Activated gamma-delta T cell treated with Interleukin-2 at 50 U/mL for 16 hours (primary cell): ENCODE data around the gene EIF2B4.
"Not testable (repeated sequence)": the region's sequence is repeated elsewhere in the genome, so short reads cannot be mapped to it uniquely, and the experiment has no call there.

Source experiments
- DNase-seq: peaks from one replicate; pipeline ENCODE4 v3.0.0-alpha.2; 2020

Gene EIF2B4

DNA sequence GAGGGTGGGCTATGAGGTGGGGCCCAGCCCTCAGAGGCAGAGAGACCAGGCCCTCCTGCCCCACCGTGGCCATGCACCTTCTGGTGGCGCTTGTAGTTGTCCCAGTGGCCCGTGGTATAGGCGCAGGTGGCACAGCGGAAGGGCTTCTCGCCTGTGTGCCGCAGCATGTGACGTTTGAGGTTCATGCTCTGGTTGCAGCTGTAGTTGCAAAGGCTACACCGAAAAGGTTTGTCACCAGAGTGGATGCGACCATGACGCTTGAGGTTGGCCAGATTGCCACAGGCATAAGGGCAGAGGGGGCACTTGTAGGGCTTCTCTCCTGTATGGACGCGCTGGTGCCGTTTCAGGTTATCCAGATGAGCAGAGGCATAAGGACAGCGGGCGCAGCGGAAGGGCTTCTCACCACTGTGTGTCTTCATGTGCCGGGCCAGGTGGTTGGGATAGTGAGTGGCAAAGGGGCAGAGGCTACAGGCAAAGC lies 7.5 kb upstream of the EIF2B4 start:
- DNase-seq, result no peak

DNA sequence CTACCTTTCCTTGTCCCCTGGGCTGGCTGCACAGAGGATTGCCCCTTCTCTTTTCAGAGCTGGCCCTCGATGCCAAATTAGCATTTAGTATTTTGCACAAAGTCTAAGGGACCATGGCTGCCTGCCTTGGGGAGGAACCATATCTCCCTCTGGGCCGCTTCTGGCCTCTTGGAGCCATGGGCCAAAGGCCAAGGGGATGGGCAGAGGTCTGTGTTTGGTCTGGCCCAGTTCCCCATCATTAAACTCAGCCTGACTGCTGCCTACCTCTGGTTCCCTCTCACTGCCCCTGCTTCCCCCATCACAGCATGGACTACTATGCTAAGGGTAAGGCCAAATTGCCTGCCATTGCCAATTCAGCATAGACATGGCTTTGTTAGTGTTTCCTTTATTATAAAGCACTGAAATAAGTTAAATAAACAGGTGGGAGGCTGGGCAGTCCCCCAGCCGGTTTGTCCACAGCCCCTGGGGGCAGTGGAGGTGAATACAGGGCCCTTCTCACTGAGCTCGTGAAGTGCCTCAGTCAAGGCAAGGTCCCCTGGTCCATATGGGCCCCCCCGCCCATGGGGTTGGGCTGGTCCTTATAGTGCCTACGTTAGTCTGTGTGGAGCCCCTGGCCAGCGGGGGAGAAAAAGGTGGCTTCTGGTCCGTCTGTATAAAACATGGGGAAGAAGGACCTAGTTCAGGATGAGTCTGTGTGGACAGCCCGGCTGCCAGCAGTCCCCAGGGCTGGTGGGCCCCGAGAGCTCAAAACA lies 6.9 kb upstream of the EIF2B4 start:
- DNase-seq, result no peak

DNA sequence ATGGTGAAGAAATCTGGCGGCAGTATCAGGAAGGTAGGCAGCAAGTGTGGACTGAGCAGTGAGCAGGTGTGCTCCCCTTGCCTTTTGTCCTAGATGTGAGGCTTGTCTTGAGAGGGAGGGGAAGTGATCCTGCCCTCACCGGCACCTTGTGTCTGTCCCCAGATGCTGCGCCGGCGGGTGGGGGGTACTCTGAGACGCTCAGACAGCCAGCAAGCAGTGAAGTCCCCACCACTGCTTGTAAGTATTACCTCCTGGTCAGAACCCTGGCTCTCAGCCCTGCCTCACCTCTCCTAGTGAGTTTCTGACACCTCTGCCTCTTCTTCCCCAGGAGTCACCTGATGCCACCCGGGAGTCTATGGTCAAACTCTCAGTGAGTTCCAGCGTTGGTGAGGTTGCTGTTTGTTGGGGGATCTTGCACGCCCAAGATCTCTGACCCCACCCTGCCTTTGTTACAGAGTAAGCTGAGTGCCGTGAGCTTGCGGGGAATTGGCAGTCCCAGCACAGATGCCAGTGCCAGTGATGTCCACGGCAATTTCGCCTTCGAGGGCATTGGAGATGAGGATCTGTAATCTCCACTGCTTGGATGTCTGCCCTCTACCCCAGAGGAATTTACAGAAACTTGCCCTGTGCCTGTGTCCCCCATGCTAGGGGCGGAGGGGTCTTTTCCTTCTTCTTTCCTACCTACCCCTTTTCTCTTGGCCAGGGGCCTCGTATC lies 6.2 kb upstream of the EIF2B4 start:
- no peak for DNase-seq

DNA sequence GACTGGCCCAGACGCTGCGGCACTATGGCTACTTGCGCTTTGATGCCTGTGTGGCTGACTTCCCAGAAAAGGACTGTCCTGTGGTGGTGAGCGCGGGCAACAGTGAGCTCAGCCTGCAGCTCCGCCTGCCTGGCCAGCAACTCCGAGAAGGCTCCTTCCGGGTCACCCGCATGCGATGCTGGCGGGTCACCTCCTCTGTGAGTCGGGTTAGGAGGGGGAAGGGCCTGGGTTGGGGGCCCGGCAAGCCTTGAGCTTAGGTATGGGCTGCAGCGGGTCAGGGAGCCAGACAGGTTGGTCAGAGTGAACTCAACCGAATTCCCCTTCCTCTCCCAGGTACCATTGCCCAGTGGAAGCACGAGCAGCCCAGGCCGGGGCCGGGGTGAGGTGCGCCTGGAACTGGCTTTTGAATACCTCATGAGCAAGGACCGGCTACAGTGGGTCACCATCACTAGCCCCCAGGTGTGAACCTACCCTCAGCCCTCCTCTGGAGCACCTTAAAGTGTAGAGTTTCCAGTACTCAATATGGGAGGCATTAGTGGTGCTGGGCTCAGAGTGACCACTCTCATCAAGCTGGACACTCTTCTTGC lies 5.5 kb upstream of the EIF2B4 start:
- no peak for DNase-seq

DNA sequence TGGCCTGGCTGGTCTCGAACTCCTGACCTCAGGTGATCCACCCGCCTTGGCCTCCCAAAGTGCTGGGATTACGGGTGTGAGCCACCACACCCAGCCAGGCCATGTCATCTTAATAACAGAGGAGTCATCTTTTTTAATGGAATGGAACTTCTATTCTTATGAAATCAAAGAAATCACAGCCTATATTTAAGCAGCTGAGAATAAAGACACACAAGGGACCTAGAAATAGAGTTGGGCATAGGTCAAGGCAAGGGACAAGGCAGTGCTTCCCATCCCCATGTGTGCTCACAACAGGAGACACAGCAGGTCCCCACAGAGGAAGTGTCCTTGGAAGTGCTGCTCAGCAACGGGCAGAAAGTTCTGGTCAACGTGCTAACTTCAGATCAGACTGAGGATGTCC lies 3.4 kb upstream of the EIF2B4 start:
- no peak for DNase-seq

DNA sequence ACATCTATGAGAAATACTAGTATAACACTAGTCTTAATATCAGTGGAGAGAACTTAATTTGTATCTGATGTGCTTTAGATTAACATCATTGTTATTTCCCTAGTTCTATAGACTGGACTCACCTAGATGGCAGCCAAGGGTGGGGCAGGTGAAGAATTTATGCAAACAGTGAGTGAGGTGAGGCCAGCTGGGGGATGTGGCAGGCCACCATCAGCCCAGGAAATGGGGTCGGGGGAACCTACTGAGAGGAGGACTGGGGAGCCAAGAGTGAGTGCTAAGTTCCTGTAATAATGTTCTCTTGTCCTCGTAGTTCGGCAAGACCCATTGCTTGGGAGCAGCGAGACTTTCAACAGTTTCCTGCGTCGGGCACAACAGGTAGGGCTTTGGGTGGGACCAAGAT lies 2.8 kb upstream of the EIF2B4 start:
- no peak for DNase-seq

DNA sequence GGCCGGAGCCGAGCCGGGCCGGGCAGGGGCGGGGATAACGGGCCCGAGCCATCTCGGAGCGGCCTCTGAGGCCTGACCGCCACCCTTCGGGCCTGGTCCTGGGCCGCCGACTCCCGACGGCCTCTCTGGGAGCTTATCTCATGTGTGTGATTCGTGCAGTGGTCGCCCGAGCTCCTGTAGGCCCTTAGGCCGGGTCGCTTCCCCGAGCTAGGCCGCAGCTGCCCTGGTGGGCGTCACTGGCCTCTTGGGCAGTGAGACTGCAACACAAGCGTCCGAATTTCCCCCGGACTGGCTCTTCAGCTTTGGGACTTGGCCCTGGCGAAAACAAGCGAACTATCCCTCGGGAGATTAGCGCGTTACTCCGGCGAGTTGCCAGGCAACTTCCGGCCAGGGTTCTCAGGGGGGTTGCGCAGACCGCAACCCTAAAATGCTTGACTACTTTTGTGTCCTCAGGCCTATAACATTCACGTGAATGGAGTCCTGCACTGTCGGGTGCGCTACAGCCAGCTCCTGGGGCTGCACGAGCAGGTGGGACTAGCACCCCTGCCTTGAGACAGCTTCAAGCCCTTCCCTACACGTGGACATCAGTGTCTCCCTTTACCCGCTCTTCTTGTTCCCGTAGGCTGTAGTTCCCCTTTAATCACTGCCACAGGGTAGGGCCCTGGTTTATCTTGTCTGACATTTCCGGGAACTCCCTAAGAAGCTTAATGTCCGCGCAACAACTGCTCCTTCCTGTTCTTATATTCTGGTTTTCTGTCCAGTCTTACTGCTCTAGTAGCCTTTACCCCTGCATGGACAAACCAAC lies 880 bp upstream of the EIF2B4 start:
- no peak for DNase-seq

DNA sequence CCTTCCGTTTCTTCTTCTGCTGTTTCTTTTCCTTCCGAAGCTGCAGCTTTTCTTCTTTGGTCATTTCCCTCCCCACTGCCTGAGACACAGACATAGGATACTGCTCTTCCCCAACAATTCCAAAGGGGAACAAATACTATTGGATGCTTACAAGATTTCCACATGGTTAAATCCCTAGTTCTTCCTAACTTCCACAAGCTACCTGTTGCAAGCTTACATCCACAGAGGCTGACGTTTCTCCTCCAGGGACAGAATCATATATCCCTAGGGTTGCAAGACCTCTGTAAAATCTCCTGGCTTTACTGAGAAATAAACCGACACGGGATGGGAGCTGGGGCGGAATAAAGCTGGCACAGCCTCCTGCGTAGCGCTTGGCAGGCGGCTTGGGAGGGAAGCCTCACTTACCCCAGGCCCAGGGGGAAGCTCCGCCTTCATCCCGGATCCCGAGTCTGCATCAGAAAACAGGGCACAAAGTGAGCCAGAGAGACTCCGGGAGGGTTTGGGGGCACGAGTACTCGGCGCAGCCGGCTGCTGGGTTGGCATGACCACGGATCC lies 590 bp downstream of the EIF2B4 start:
- DNase-seq, result no peak

DNA sequence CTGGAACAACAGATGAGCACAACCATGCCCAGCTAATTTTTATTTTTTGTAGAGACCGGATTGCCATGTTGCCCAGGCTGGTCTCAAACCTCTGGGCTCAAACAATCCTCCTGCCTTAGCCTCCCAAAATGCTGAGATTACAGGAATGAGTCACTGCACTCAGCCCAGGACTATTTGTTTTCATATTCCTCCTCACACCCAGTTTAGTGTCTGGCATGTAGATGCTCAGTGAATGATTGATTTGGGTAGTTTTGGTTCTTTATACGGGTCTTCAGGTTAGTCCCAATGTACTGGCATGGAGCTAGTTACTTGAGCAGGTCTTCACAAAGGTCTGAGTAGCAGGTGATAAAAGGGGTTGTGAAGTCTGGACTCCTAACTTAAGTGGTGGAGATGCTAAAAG lies 6.2 kb downstream of the EIF2B4 start:
- no peak for DNase-seq

DNA sequence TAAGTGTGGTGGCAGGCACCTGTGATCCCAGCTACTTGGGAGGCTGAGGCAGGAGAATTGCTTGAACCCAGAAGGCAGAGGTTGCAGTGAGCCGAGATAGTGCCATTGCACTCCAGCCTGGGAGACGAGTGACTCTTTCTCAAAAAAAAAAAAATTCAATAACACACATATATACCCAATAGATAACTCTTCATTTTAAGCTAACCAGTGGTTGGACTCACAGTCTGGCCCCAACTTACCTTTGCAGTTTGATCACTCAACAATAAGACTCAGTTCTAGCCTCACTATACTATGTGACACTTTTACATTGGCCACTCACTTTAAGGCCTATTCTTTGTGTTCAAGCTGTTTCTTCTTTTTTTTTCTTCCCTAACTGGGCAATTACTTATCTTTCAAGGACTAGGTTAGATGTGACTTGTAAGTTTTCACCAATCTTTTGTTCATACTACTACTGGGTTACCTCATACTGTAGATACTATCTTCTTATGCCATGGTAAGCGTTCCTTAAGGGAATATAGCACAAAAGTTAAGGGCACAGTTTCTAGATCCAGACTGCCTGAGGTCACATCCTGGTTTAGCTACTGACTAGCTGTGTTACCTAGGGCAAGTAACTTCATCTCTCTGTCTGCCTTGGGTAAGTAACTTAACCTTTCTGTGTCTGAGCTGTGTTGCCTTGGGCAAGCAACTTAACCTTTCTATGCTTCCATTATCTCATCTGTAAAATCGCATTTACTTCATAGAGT lies 7.3 kb downstream of the EIF2B4 start:
- no peak for DNase-seq

DNA sequence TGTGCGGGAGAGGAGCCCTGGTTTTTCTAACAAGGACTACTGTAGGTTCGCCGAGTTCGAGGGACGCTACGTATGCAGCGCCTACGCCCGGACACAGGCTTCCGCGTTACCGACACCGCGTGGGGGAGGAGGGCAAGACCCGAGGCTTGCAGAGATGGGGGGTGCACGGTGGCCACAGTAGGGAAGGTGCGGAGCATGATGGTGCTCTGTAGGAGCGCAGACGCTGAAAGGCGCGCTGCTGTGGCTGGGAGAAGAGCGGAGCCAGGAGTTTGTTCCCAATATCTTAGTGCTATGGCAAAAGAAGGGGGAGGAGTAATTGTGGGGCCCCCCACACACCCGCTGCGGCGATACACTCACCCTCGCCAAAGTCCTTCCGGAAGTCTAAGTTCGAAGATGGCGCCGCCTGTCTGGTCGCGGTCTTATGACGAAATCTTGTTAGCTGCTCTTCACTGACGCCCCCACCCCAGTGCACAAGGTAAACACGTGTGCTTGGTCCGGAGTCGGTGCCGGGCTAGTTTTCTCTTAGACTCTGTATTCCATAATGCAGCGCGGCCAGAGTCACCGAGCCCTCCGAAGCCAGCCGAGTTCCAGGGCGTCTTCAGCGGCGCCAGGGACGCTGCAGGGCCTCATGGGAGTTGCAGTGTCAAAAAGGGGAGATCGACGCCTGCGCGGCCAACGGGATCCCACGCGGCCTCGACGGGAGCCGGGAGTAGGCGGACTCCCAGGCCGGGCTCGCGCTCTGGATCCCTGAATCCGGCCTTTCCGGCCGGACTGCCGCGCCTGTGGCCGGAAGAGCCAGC lies 13.6 kb downstream of the EIF2B4 start, which contains the start of gene GTF3C2:
TSS of gene GTF3C2 (minus strand) at position 383 of the 800 bp plus-strand sequence. CDS start 13,210 bp downstream, outside the sequence.
- peak; percentile 90 for DNase-seq

DNA sequence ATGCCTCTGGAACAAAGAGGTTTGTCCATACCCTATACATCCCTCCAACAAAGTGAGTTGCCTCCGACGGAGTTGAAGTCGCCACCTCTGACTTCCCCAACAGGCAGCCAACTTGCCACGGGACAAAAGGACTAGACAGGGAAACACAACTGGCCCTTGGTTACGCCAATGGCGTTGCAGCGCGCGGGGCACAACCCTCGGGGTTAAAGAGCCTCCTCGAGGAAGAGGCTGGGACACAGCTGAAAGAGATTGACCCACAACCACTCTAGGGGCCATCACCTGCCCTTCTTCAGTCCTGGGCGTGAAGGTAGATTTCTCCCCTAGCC lies 14.1 kb downstream of the EIF2B4 start:
- no peak for DNase-seq

DNA sequence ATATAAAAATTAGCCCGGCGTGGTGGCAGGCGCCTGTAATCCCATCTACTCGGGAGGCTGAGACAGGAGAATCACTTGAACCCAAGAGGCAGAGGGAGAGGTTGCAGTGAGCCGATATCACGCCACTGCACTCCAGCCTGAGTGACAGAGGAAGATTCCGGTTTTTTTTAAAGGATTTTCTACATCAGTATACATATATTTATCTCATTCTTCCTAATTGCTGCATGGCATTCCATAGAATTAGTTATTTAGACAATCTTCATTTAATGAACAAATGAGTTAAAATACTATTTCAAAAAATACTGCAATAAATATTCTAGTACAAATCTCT lies 15.6 kb downstream of the EIF2B4 start:
- DNase-seq, result no peak

DNA sequence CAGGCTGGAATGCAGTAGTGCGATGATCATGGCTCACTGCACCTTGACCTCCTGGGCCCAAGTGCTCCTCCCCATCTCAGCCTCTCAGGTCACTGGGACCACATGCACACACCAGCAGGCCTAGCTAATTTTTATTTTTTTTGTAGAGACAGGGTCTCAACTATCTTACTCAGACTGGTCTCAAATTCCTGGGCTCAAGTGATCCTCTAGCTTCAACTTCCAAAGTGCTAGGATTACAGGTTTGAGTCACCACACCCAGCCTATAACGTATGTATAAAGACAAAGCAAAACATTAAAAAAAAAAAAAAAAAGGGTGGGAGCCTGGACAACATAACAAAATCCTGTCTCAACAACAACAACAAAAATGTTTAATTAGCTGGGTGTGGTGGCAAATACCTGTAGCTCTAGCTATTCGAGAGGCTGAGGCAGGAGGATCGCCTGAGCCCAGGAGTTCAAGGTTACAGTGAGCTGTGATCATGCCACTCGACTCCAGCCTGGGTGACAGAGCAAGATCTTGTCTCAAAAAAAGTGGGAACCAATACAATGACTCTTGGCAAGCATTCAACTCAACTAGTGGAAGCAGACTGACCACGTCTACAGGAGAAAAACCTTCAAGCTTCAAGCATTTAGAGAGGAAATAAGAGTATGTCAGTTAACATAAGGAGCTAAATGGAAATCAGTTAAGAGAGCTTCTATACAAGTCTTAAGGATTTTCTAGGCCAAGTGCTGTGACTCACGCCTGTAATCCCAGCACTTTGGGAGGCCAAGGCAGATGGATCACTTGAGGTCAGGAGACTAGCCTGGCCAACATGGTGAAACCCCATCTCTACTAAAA lies 16.2 kb downstream of the EIF2B4 start:
- DNase-seq, result no peak

DNA sequence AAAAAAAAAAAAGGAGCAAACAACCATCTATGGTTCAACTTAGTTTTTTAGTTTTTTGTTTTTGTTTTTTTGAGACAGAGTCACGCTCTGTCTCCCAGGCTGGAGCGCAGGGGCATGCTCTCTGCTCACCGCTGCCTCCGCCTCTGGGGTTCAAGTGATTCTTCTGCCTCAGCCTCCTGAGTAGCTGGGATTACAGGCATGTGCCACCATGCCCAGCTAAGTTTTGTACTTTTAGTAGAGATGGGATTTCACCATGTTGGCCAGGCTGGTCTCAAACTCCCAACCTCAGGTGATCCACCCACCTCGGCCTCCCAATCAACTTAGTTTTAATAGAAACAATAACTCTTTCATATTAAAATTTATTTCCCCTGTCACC lies 16.8 kb downstream of the EIF2B4 start:
- not testable (repeated sequence) for DNase-seq

DNA sequence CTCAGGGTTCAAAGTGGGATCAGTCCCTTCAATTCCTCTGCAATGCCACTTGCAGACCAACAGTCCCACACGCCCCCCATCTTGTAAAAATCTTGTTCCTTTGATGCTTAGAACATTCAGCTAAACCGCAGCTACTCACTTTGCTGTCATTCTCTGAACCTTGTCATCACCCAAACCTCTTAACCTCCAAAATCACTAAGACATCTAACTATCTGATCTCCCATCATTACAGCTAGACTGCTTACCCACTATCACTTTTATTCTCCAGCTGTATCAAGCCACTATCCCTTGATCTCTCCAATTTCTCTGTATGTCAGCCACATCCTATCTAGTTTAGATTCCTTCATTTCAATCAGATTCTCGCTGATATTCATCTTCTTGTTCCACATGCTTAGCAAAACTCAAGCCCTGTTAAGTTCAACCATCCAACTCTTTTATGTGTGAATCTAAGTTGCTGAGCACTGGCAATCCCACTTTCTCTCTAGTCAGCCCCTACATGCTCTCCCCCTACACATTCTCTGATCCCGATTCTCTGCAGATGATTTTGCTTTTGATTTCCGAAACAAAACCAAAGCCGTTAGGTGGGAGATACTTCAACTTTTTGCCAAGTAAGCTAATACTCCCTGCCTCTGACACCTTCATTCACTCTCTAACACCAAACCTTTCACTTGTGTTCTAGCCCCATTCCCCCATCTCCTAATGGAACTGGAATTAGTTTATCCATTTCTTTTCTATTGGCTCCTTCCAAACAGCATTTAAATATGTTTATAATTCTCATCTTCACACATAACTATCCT lies 18.1 kb downstream of the EIF2B4 start:
- DNase-seq, result no peak

DNA sequence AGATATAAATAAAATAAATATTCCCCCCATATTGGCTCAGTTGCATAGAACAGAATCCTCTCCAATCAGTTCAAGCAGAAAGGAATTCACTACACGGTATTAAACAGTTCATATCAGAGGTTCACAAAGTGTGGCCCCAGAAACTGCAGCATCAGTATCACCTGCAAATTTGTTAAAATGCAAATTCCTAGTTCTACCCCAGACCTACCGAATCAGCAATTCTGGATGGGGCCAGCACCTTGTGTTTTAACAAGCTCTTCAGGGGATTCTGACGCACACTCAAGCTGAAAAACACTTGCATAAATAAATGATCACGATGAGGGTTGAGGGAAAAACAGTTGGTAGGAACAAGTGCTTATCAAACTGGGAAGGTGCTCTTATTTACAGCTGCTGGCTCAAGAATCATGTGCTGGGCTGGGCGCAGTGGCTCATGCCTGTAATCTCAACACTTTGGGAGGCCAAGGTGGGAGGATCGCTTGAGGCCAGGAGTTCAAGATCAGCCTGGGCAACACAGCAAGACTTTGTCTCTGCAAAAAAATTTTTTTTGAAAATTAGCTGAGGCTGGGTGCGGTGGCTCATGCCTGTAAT lies 19.9 kb downstream of the EIF2B4 start:
- no peak for DNase-seq

DNA sequence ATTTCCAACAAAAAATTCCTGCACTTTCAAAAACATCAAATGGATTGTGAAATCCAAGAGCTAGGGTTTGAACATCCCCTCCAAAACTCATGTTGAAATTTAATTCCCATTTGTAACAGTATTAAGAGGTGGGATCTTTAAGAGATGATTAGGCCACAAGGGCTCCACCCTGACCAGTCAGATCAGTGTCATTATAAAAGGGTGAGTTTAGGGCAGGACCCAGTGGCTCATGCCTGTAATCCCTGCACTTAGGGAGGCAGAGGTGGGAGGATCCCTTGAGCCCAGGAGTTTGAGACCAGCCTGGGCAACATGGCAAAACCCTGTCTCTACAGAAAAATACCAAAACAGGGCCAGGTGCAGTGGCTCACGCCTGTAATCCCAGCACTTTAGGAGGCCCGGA lies 22.5 kb downstream of the EIF2B4 start:
- no peak for DNase-seq

DNA sequence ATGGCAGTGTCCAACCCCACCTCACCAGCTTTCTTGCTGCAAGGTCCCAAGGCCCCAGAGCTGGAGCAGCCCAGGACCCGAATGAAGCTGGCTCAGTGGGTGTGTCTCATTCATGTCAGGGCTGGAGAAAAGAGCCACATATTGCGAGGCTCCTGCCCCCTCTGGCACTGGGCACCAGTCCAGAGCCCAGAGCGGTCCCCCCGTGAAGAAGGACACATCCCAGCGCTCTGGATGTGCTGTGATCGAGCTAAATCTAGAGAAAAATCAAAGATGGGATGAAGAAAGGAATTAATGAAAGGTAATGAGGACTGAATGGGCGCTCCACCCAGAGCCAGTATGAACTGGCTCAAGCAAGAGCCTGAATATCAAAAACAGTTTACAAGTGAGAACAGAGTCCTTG lies 34.0 kb downstream of the EIF2B4 start:
- DNase-seq, result no peak
